ENCODE measurements around the gene FRMD5.

- TF ChIP-seq EZH2 (IDR thresholded peaks at IDR 0.05; ENCODE audit: borderline replicate concordance, low read depth, low read length, severe bottlenecking) (no peak), CTCF (IDR thresholded peaks at IDR 0.05; ENCODE audit: borderline replicate concordance, extremely low read depth, low read length, poor library complexity, severe bottlenecking) (no peak)
These were observed 166.7 kb downstream of the FRMD5 start for GRCh38 chr15:44028349-44028748.
